Activated CD4-positive, alpha-beta T cell treated with anti-CD3 and anti-CD28 coated beads, Interleukin-2, amount 10 ng/mL, durations not matched to agents 7 days and 5 days (primary cell): Measurements from ENCODE around the gene HTR5A. TPM values are rescaled to one million over a fixed set of nuclear protein-coding genes. Genes with fewer than 3 reads are reported as not detected.

ENCODE experiments used
- CTCF ChIA-PET: fragments of 350-600 bp; sonication (Branson Sonifier 250); formaldehyde crosslinking; loops from one replicate; lab custom pipeline; 2021; ENCODE audit warnings: antibody characterized with exemption; lab: Charles Lee
- POLR2A ChIA-PET: fragments of 350-600 bp; sonication (Branson Sonifier 250); formaldehyde crosslinking; loops from one replicate; lab custom pipeline; 2021; ENCODE audit warnings: antibody characterized with exemption; lab: Charles Lee
- DNase-seq: peaks from one replicate; pipeline ENCODE4 v3.0.0-alpha.2; 2020
- H3K27ac Mint-ChIP-seq: one replicate; pipeline ENCODE4 v1.8.0; 2021; ENCODE audit warnings: mild to moderate bottlenecking, moderate library complexity, mixed read lengths
- H3K27me3 Mint-ChIP-seq: one replicate; pipeline ENCODE4 v1.8.0; 2021; ENCODE audit warnings: mixed read lengths
- H3K36me3 Mint-ChIP-seq: one replicate; pipeline ENCODE4 v1.8.0; 2021; ENCODE audit warnings: low read depth, mixed read lengths
- H3K4me1 Mint-ChIP-seq: one replicate; pipeline ENCODE4 v1.8.0; 2021; ENCODE audit warnings: mixed read lengths
- H3K4me3 Mint-ChIP-seq: one replicate; pipeline ENCODE4 v1.8.0; 2021; ENCODE audit warnings: mild to moderate bottlenecking, moderate library complexity, mixed read lengths
- H3K9me3 Mint-ChIP-seq: one replicate; pipeline ENCODE4 v1.8.0; 2021; ENCODE audit warnings: mixed read lengths
- total RNA-seq, 2 experiments: library from RNA; stranded (reverse); gene quantifications; one replicate each; pipeline ENCODE4 v1.2.3, GENCODE V29; 2021

The HTR5A gene
- total RNA-seq, 2 experiments from 2014 or later, result not detected

DNA sequence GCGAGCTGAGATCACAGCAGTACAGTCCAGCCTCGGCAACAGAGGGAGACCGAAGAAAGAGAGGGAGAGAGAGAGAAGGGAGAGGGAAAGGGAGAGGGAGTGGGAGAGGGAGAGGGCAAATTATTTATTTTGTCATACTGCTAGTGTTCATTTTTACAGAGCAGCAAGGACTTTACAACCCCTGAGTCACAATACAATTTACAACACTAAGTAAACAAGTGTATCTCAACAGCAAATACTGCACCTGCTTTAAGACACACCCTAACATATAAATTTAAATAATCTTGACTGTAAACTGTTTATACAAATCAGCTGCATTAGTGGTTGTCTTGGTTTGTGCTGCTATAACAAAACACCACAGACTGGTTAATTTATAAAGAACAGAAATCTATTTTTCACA, 27.2 kb downstream of the HTR5A start:
- Mint-ChIP-seq H3K4me1 (no peaks in the 10 kb centered on the region), H3K9me3 (peaks cover 11% of the 10 kb centered on the region), H3K36me3 (no peaks in the 10 kb centered on the region), H3K27ac (no peak overlapping the region), H3K4me3 (no peak overlapping the region), H3K27me3 (peaks cover 1% of the 10 kb centered on the region)
- ChIA-PET CTCF (no interaction called here), POLR2A (no interaction called here)
- no peak for DNase-seq

DNA sequence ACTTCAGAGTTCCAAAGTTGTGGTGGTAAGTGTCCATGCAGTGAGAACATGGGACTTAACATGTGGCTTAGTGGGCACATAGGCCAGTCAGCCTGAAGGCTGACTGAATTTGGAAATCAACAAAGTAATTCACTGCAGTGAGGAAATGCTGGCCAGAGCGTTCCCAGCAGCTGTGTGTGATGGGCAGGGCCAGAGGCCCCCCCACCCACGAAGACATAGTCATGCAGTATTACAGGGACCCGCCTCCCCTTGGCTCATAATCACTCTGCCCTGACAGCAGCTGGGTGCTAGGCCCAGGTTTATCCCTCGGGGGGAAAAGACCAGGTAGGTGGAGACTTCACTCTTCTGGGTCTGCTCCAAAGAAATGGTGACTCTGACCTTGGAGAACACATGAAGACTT, 33.7 kb downstream of the HTR5A start:
- peaks cover 3% of the 10 kb centered on the region for H3K27me3 Mint-ChIP-seq
- no peak overlapping the region for H3K27ac Mint-ChIP-seq
- no peaks in the 10 kb centered on the region for H3K36me3 Mint-ChIP-seq
- no peaks in the 10 kb centered on the region for H3K9me3 Mint-ChIP-seq
- CTCF ChIA-PET, result no interaction called here
- H3K4me3 Mint-ChIP-seq, result no peak overlapping the region
- no peak for DNase-seq
- POLR2A ChIA-PET, result no interaction called here
- no peaks in the 10 kb centered on the region for H3K4me1 Mint-ChIP-seq

DNA sequence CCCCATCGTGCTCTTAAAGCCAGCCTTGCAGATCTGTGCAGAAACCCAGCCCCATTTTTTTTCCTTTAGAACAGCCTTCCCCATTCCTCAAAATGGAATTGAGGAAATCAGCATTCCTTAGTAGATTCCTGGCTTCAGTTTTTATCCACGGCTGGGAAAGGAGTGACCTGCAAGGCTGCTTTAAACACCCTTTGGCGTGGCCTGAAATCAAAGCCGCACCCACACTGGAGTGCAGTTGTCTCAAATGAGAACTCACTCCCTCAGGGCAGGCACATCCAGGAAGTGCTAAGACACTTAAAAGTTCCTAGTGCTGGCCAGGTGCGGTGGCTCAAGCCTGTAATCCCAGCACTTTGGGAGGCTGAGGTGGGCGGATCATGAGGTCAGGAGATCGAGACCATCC, 34.8 kb downstream of the HTR5A start:
- no peak for DNase-seq
- peaks cover 3% of the 10 kb centered on the region for H3K27me3 Mint-ChIP-seq
- H3K36me3 Mint-ChIP-seq, result no peaks in the 10 kb centered on the region
- ChIA-PET CTCF (no interaction called here), POLR2A (no interaction called here)
- H3K4me1 Mint-ChIP-seq, result no peaks in the 10 kb centered on the region
- no peak overlapping the region for H3K27ac Mint-ChIP-seq
- no peaks in the 10 kb centered on the region for H3K9me3 Mint-ChIP-seq
- no peak overlapping the region for H3K4me3 Mint-ChIP-seq

DNA sequence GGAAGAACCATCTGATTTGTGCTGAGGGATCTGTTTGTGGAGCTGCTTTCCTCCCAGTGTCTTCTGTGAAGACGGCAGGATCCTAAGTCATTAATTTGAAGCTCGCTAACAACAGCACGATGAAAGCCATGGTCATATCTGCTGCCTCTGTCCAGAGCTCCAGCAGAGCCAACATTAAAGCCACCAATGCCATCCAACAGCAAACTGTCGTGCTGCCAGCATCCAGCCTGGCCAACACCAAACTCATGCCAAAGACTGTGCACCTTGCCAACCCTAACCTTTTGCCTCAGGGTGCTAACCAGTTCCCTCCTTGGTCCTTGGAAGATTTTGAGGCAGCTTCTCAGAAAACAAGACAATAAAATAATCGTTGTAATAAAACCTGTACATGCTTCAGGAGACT, 36.2 kb downstream of the HTR5A start:
- POLR2A ChIA-PET, result no interaction called here
- CTCF ChIA-PET, result interaction anchor here (1.3 kb wide), 1 partner anchor 10 kb away, joined by 3 read pairs; no protein-coding TSS in a partner anchor
- DNase-seq, result no peak
- H3K27me3 Mint-ChIP-seq, result peaks cover 3% of the 10 kb centered on the region
- H3K27ac Mint-ChIP-seq, result no peak overlapping the region
- no peaks in the 10 kb centered on the region for H3K9me3 Mint-ChIP-seq
- no peaks in the 10 kb centered on the region for H3K4me1 Mint-ChIP-seq
- H3K4me3 Mint-ChIP-seq, result no peak overlapping the region
- H3K36me3 Mint-ChIP-seq, result no peaks in the 10 kb centered on the region

DNA sequence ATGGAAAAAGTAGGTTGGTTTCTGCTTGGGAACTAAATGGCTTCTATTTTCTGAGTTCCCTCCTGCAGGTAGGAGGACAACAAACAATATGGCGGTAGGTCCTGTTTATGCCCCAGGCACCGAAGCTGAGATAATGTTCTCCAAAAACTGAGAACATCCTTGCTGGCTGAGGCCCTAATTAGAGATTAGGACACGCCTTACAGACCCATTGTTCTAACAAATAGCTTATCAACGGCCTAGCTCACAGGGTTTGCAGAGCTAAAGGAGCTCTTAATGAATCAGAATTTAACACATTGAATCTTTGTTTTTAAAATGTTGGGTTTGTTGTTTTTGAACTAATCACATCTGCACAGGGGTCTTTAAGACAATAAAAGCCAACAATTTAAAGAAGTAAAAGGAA, 37.0 kb downstream of the HTR5A start:
- no peak overlapping the region for H3K4me3 Mint-ChIP-seq
- CTCF ChIA-PET, result interaction anchor here (1.3 kb wide), 1 partner anchor 9 kb away, joined by 3 read pairs; no protein-coding TSS in a partner anchor
- DNase-seq, result no peak
- peaks cover 3% of the 10 kb centered on the region for H3K27me3 Mint-ChIP-seq
- no peak overlapping the region for H3K27ac Mint-ChIP-seq
- H3K9me3 Mint-ChIP-seq, result no peaks in the 10 kb centered on the region
- no peaks in the 10 kb centered on the region for H3K4me1 Mint-ChIP-seq
- POLR2A ChIA-PET, result no interaction called here
- H3K36me3 Mint-ChIP-seq, result no peaks in the 10 kb centered on the region

DNA sequence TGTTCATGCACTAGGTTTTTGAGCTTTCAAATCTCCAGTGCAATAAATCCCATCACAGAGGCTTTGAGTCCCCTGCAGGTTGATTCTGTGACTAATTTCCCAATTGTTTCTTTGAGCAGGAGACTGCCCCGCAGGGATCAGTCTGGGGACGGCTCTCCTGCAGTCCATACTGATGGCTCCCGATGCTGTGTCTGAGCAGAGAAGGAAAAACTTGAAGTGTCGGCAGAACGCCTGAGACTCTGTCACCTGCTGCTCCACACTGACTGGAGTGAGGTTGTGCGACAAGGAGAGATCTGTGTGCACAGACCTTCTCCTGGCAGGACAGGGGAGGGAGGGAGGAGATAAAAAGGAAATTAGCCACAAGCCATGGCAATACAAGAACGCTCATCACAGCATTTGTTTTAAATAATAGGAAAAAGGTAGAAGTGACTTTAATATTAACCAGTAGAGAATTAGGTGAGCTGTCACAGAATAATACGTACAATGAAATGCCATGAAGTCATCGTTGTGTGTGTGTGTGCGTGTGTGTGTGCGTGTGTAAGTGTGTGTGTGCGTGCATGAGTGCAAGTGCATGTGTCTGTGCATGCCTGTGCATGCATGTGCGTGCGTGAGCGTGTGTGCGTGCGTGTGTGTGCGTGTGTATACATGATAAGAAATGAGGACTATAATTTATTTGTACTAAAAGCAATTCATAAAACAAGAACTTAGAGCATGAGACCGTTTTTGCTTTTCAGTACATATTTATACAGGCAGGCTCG, 38.2 kb downstream of the HTR5A start:
- POLR2A ChIA-PET, result no interaction called here
- Mint-ChIP-seq H3K36me3 (no peaks in the 10 kb centered on the region), H3K27ac (no peak overlapping the region), H3K4me3 (no peak overlapping the region), H3K27me3 (peaks cover 3% of the 10 kb centered on the region), H3K9me3 (no peaks in the 10 kb centered on the region), H3K4me1 (no peaks in the 10 kb centered on the region)
- DNase-seq, result no peak
- CTCF ChIA-PET, result no interaction called here

DNA sequence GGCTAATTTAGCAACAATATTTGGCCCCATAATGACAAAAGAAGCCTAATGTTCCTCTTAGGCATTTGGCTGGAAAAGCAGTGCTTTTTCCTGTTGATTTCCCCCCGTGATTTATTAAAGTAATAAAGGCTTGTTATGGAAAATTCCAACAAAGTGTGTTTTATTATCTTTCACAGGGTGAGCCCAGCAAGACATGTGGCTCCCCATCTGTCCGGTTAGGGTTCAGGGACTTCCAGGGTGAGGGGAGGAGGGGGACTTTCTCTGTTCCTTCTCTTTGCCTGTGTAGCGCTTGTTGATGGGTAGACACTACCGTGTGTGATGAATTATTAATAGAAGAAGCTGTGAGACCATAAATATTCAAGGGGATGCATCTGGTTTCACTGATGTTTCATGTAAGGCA, 39.0 kb downstream of the HTR5A start:
- Mint-ChIP-seq H3K27me3 (peaks cover 3% of the 10 kb centered on the region), H3K4me3 (no peak overlapping the region), H3K27ac (no peak overlapping the region), H3K9me3 (no peaks in the 10 kb centered on the region), H3K4me1 (no peaks in the 10 kb centered on the region), H3K36me3 (no peaks in the 10 kb centered on the region)
- ChIA-PET CTCF (no interaction called here), POLR2A (no interaction called here)
- DNase-seq, result no peak

DNA sequence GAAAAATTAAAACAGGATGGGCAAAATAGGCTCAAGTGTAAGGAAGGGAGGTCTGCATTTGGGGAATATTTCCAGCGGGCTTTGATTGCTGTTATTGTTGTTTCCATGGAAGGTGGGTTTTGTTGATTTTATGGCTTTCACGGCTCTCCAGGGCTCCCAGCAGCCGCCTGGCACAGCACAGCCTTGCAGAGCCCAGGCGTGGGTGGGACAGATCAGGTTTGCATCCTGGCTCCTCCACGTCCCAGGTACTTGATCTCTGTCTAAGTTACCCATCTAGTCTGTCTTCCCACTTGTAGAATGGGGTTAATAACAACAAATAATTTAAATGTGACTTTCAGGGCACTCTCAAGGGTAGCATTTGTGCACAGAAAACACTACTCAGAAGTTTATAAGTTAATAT, 45.2 kb downstream of the HTR5A start:
- POLR2A ChIA-PET, result no interaction called here
- no peaks in the 10 kb centered on the region for H3K4me1 Mint-ChIP-seq
- no peaks in the 10 kb centered on the region for H3K36me3 Mint-ChIP-seq
- DNase-seq, result no peak
- peaks cover 7% of the 10 kb centered on the region for H3K9me3 Mint-ChIP-seq
- H3K4me3 Mint-ChIP-seq, result no peak overlapping the region
- CTCF ChIA-PET, result interaction anchor here (0.6 to 1.0 kb wide), 2 partner anchors 8 to 337 kb away, joined by 3 to 4 read pairs; no protein-coding TSS in a partner anchor
- H3K27ac Mint-ChIP-seq, result no peak overlapping the region
- H3K27me3 Mint-ChIP-seq, result peaks cover 11% of the 10 kb centered on the region

DNA sequence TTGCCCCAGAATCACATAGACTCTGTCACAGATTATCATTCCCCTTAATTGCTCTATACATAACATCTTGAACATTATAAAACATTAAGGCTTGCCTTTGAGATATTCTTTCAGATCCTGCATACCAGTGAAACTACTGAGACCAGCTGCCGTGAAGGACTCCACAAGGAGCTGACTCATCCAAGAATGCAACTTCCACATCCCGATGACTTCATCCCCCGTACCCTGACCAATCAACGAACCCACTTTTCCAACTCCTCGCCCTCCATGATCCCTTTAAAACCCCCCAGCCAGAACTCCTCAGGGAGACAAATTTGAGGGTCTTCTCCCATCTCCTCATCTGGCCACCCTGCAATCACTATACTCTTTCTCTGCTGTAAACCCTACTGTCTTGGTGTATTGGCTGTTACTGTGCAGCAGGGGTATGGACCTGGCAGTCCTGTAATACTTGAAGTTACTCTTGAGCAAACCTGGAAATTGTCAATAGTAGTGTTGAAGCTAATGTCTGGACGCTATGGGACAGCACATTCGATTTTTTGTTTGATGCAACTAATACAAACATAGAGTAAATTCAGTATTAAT, 49.8 kb downstream of the HTR5A start:
- CTCF ChIA-PET, result no interaction called here
- H3K4me1 Mint-ChIP-seq, result no peaks in the 10 kb centered on the region
- POLR2A ChIA-PET, result no interaction called here
- peaks cover 11% of the 10 kb centered on the region for H3K27me3 Mint-ChIP-seq
- DNase-seq, result no peak
- H3K27ac Mint-ChIP-seq, result no peak overlapping the region
- peaks cover 11% of the 10 kb centered on the region for H3K9me3 Mint-ChIP-seq
- H3K4me3 Mint-ChIP-seq, result no peak overlapping the region
- H3K36me3 Mint-ChIP-seq, result no peaks in the 10 kb centered on the region

DNA sequence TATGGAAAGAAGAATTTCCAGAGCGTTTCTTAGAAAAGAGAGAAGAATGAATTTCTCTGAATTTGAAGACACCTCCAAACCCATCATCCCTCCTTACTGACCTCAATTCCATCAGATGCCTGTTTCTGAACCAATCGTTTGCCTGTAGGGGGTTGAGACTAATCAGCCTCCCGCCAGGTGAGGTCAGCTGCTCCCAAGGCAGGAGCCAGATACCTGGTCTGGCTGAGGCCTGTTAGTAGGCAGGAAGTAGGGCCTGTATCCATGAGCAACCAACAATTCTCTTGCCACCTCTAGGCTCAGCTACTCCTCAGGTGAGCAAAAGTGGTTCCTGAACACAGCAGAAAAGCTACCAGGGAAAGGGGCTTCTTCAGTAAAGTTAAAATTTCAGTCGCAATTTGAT, 50.3 kb downstream of the HTR5A start:
- POLR2A ChIA-PET, result no interaction called here
- no peak overlapping the region for H3K27ac Mint-ChIP-seq
- DNase-seq, result no peak
- H3K9me3 Mint-ChIP-seq, result peaks cover 11% of the 10 kb centered on the region
- H3K4me1 Mint-ChIP-seq, result no peaks in the 10 kb centered on the region
- CTCF ChIA-PET, result no interaction called here
- H3K27me3 Mint-ChIP-seq, result peaks cover 11% of the 10 kb centered on the region
- no peak overlapping the region for H3K4me3 Mint-ChIP-seq
- H3K36me3 Mint-ChIP-seq, result no peaks in the 10 kb centered on the region

DNA sequence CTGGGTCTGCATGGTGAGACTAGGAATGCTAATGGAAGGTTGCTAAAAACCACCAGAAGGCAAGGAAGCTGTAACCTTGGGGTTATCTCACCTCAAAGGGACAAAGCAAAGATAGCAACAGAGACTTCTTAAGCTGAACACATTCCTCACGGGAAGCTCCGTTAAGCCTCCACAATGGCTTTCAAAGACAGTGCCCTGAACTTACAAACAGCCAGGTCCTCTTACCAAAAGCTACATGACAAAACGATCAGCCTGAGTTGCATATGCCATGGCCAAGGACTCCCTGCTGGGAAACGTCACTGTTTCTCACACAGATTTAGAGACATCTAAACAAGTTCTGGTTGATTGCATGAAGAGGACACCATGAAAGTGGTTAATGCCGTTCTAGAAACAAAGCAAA, 52.7 kb downstream of the HTR5A start:
- H3K27ac Mint-ChIP-seq, result no peak overlapping the region
- H3K4me3 Mint-ChIP-seq, result no peak overlapping the region
- no peaks in the 10 kb centered on the region for H3K4me1 Mint-ChIP-seq
- H3K36me3 Mint-ChIP-seq, result no peaks in the 10 kb centered on the region
- peaks cover 11% of the 10 kb centered on the region for H3K9me3 Mint-ChIP-seq
- H3K27me3 Mint-ChIP-seq, result peaks cover 7% of the 10 kb centered on the region
- no peak for DNase-seq
- CTCF ChIA-PET, result no interaction called here
- POLR2A ChIA-PET, result no interaction called here

DNA sequence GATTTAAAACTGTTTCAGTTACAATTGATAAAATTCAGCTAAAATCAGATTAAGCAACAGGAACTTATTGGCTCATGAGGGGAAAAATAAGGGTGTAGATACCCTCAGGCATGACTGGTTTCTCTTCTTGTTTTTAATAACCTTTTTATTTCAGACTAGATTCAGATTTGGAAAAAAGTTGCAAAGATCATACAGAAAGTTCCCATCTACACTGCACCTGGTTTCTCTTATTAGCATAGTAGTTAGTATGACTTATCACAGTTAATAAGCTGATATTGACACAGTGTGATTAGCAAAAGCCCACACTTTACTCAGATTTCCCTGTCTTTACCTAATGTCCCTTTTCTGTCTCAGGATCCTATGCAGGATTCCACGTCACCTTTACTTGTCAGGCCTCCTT, 53.3 kb downstream of the HTR5A start:
- H3K27me3 Mint-ChIP-seq, result peaks cover 7% of the 10 kb centered on the region
- POLR2A ChIA-PET, result no interaction called here
- H3K4me1 Mint-ChIP-seq, result no peaks in the 10 kb centered on the region
- H3K27ac Mint-ChIP-seq, result no peak overlapping the region
- H3K36me3 Mint-ChIP-seq, result no peaks in the 10 kb centered on the region
- CTCF ChIA-PET, result no interaction called here
- H3K4me3 Mint-ChIP-seq, result no peak overlapping the region
- H3K9me3 Mint-ChIP-seq, result peaks cover 11% of the 10 kb centered on the region
- no peak for DNase-seq

DNA sequence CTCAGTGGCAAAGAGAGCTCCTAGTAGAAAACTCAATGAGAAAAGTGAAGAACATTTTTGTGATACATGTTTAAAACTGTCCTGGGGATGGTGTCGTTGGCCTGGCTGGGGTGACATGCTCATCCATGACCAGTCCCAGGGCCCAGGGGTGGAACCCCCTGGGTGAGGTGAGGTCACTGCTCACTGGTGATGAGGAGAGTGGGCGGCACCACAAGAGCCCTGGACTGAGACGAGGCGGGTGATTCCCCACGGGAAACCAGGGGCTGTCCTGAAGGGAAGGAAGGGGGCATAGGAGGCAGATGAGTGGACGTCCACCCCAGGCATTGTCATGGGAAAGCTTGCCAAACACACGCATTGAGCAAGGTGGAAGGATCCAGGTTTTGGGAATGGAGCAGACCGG, 54.6 kb downstream of the HTR5A start:
- no peak overlapping the region for H3K27ac Mint-ChIP-seq
- ChIA-PET POLR2A (no interaction called here), CTCF (no interaction called here)
- H3K4me1 Mint-ChIP-seq, result no peaks in the 10 kb centered on the region
- no peak for DNase-seq
- no peak overlapping the region for H3K4me3 Mint-ChIP-seq
- no peaks in the 10 kb centered on the region for H3K36me3 Mint-ChIP-seq
- H3K27me3 Mint-ChIP-seq, result peaks cover 7% of the 10 kb centered on the region
- H3K9me3 Mint-ChIP-seq, result peaks cover 8% of the 10 kb centered on the region

DNA sequence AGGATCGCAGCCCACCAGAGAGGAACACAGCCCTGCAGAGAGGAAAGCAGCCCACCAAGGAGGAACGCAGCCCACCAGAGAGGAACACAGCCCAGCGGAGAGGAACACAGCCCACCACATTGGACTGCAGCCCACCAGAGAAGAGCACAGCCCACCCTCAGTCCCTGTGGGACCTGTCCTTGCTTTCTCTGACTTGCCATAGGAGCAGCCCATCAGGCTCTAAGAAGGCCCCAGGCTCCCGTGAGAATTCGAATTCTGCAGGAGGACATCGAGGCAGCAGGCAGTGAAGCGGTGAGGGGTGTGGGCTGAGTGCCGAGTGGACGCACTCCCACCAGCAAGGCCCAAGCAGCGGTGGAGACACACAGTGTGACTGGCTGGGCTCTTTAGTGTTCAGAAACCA, 59.1 kb downstream of the HTR5A start:
- H3K4me3 Mint-ChIP-seq, result no peak overlapping the region
- no peak for DNase-seq
- H3K9me3 Mint-ChIP-seq, result no peaks in the 10 kb centered on the region
- H3K4me1 Mint-ChIP-seq, result no peaks in the 10 kb centered on the region
- no peak overlapping the region for H3K27ac Mint-ChIP-seq
- POLR2A ChIA-PET, result no interaction called here
- CTCF ChIA-PET, result no interaction called here
- peaks cover 5% of the 10 kb centered on the region for H3K27me3 Mint-ChIP-seq
- H3K36me3 Mint-ChIP-seq, result no peaks in the 10 kb centered on the region
